ENCODE measurements around the gene NEK6. TPM values are rescaled to one million over a fixed set of nuclear protein-coding genes. Genes with fewer than 3 reads are reported as not detected.

Gene NEK6
- polyA plus RNA-seq, 2 of the 4 experiments (the other 2 are of a cell fraction) = 26.1 to 33.7 TPM

GRCh38 chr9:124399968-124400940, 142.5 kb downstream of the NEK6 start:
- Histone ChIP-seq H3K9me3 (no peaks in the 10 kb centered on the region), H3K4me1 (no peaks in the 10 kb centered on the region), H3K4me3 (no peak overlapping the region), H3K4me2 (no peak overlapping the region), H3K27ac (no peak overlapping the region)
- FAIRE-seq (no peak), ATAC-seq (peak in 1 of 2 experiments; percentile 9; a peak in 1 of 6 replicates), DNase-seq (ENCODE audit: low read depth in 1 of 2, low spot score in 1 of 2) (no peak)
- ChIA-PET POLR2A (interaction anchor here (1.1 kb wide), 1 partner anchor 7 kb away, joined by 3 read pairs; no protein-coding TSS in a partner anchor), CTCF (interaction anchor here (0.6 to 32.7 kb wide), 3 partner anchors 7 to 136 kb away, joined by 3 to 429 read pairs (median 429); partner anchors contain the start of gene PSMB7)
- WGBS (ENCODE audit: missing lambda C conversion rate) = 78% methylated on average over 15 of the region's 15 CpGs
- TF ChIP-seq CHD2 (IDR thresholded peaks at IDR 0.05; ENCODE audit: low read length, partially characterized antibody) (no peak), CBX8 (IDR thresholded peaks at IDR 0.05) (no peak), TFCP2L1 (CRISPR knock-in tag; IDR thresholded peaks at IDR 0.05) (no peak), RFX5 (IDR thresholded peaks at IDR 0.05) (no peak), CTCF (IDR thresholded peaks at IDR 0.05) (no peak), EP300 (IDR thresholded peaks at IDR 0.05) (no peak), CEBPB (IDR thresholded peaks at IDR 0.05) (no peak), CHD4 (IDR thresholded peaks at IDR 0.05; ENCODE audit: borderline replicate concordance) (no peak), EHMT2 (IDR thresholded peaks at IDR 0.05; ENCODE audit: low read depth) (no peak), ZC3H11A (IDR thresholded peaks at IDR 0.05) (no peak), GATA3 (IDR thresholded peaks at IDR 0.05; ENCODE audit: borderline replicate concordance) (no peak), MAX (IDR thresholded peaks at IDR 0.05) (no peak), ELK1 (IDR thresholded peaks at IDR 0.05; ENCODE audit: low read depth, low read length) (no peak), RCOR1 (IDR thresholded peaks at IDR 0.05; ENCODE audit: low read depth, low read length) (no peak)

Other genes with a start within 250 kb of the NEK6 start
- gene LHX2, start 246.2 kb upstream of the NEK6 start, polyA plus RNA-seq (2011; rRNA removed) = 2.4 and 2.9 TPM in 2 replicates
- gene LHX2, start 246.2 kb upstream of the NEK6 start, polyA plus RNA-seq (2017; fragmentation: RNase III; extraction: RNeasy Plus Mini Kit Qiagen cat#74134 plus additional on column Dnase treatment) = 4.1 to 4.6 TPM (median 4.4 TPM) in 3 replicates
- 418 and 429 TPM in 2 replicates for gene PSMB7, start 157.5 kb downstream of the NEK6 start, polyA plus RNA-seq (2011; rRNA removed)
- 312 to 345 TPM (median 332 TPM) in 3 replicates for gene PSMB7, start 157.5 kb downstream of the NEK6 start, polyA plus RNA-seq (2017; fragmentation: RNase III; extraction: RNeasy Plus Mini Kit Qiagen cat#74134 plus additional on column Dnase treatment)
- gene ADGRD2, start 192.5 kb downstream of the NEK6 start, polyA plus RNA-seq (2011; rRNA removed) = not detected in 2 replicates
- gene ADGRD2, start 192.5 kb downstream of the NEK6 start, polyA plus RNA-seq (2017; fragmentation: RNase III; extraction: RNeasy Plus Mini Kit Qiagen cat#74134 plus additional on column Dnase treatment) = not detected in 3 replicates
- not detected in 2 replicates for gene NR5A1, start 249.4 kb downstream of the NEK6 start, polyA plus RNA-seq (2011; rRNA removed)
- not detected in 3 replicates for gene NR5A1, start 249.4 kb downstream of the NEK6 start, polyA plus RNA-seq (2017; fragmentation: RNase III; extraction: RNeasy Plus Mini Kit Qiagen cat#74134 plus additional on column Dnase treatment)